ENCODE measurements around the gene TANK. TPM values are rescaled to one million over a fixed set of nuclear protein-coding genes. Genes with fewer than 3 reads are reported as not detected.

Gene TANK
- total RNA-seq, 4 donors from 2014 or later: 34.8 to 83.7 (median 60.7) TPM

DNA sequence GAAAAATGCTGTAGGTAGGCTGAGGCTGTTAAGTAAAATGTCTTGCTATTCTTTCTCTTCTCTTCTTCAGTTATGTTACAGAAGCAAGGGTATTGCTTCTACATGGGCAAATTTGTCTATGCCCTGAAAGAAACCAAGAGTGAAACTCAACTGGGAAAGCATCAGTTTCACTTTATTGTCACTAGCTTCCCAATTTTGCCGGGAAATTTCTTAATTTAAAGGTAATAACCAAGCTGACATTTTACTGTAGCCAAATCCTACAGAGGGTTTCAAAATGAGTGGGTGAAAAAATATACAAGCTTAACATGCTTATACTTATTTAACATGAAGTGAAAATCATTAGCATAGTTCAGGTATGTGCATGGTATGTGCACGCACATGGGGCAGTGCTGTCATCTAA, 3.2 kb downstream of the TANK start:
- Histone ChIP-seq H3K27me3 (no peaks in the 10 kb centered on the region), H3K9me3 (no peaks in the 10 kb centered on the region), H3K27ac (no peak overlapping the region), H3K4me3 (peak overlapping the region in 2 of 4 donors; percentile 6 to 14), H3K36me3 (peaks cover 0 to 42% (median 0%) of the 10 kb centered on the region in 3 donors), H3K4me1 (peaks cover 0 to 69% (median 11%) of the 10 kb centered on the region in 3 donors)
- intact Hi-C loops (cut with DNase I): no loop called here
- WGBS, 2 donors: 80 to 84% methylated on average over 2 of the region's 2 CpGs
- TF ChIP-seq POLR2A (IDR thresholded peaks at IDR 0.05): no peak
- TF ChIP-seq, protein P1, sequence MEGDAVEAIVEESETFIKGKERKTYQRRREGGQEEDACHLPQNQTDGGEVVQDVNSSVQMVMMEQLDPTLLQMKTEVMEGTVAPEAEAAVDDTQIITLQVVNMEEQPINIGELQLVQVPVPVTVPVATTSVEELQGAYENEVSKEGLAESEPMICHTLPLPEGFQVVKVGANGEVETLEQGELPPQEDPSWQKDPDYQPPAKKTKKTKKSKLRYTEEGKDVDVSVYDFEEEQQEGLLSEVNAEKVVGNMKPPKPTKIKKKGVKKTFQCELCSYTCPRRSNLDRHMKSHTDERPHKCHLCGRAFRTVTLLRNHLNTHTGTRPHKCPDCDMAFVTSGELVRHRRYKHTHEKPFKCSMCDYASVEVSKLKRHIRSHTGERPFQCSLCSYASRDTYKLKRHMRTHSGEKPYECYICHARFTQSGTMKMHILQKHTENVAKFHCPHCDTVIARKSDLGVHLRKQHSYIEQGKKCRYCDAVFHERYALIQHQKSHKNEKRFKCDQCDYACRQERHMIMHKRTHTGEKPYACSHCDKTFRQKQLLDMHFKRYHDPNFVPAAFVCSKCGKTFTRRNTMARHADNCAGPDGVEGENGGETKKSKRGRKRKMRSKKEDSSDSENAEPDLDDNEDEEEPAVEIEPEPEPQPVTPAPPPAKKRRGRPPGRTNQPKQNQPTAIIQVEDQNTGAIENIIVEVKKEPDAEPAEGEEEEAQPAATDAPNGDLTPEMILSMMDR (IDR thresholded peaks at IDR 0.05): no peak
- no peak for DNase-seq

DNA sequence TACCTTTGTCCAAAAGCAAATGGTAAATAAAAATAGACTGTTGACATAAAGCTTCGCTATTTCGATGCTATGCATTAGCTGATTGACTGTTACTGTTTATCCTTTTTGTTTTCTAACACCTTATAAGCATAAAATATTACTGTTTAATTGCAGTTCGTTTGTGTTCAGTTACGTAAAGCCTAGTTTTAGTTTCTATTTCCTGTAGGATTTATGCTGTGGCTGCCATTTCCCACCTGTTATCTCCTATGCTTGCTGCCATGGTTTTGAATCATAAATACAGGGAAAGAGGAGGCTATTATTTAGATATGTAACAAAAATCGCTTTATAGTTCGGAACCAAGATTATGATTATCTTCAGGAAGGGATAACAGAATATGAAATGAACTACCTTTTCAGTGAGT, 3.9 kb downstream of the TANK start:
- H3K4me3 ChIP-seq: no peak overlapping the region
- intact Hi-C loops (cut with DNase I): no loop called here
- no peak for DNase-seq
- peaks cover 0 to 42% (median 0%) of the 10 kb centered on the region in 3 donors for H3K36me3 ChIP-seq
- H3K4me1 ChIP-seq: peaks cover 0 to 76% (median 11%) of the 10 kb centered on the region in 3 donors
- 73 to 86% methylated on average over 6 of the region's 6 CpGs for WGBS, 2 donors
- no peaks in the 10 kb centered on the region for H3K27me3 ChIP-seq
- no peak for TF ChIP-seq POLR2A (IDR thresholded peaks at IDR 0.05)
- TF ChIP-seq, protein P1 (IDR thresholded peaks at IDR 0.05): no peak
- no peaks in the 10 kb centered on the region for H3K9me3 ChIP-seq
- H3K27ac ChIP-seq: no peak overlapping the region

DNA sequence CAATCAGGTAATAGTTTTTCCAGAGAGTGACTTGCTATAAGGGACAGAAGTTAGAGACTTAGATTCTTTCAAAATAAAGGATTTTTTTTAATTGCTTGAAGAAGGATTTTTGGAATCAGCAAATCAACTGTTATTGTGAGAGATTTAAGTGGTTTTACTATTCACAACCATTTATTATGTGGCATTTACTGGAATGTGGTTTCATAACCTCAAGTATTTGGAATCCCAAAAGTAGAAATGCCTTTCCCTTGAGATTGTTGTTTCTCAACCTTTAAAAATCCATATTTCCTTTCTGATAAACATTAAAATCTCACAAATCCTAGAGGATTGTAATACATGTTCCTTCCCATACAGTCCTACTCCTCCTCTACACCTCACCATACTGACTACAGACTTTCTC, 5.0 kb downstream of the TANK start:
- no peak for DNase-seq
- intact Hi-C loops (cut with DNase I): no loop called here
- H3K4me3 ChIP-seq: no peak overlapping the region
- TF ChIP-seq, protein P1 (IDR thresholded peaks at IDR 0.05): no peak
- TF ChIP-seq POLR2A (IDR thresholded peaks at IDR 0.05): no peak
- peaks cover 0 to 42% (median 0%) of the 10 kb centered on the region in 3 donors for H3K36me3 ChIP-seq
- H3K9me3 ChIP-seq: no peaks in the 10 kb centered on the region
- H3K27ac ChIP-seq: peak overlapping the region in 1 of 4 donors; percentile 13
- H3K4me1 ChIP-seq: peaks cover 0 to 78% (median 5%) of the 10 kb centered on the region in 3 donors
- no peaks in the 10 kb centered on the region for H3K27me3 ChIP-seq

DNA sequence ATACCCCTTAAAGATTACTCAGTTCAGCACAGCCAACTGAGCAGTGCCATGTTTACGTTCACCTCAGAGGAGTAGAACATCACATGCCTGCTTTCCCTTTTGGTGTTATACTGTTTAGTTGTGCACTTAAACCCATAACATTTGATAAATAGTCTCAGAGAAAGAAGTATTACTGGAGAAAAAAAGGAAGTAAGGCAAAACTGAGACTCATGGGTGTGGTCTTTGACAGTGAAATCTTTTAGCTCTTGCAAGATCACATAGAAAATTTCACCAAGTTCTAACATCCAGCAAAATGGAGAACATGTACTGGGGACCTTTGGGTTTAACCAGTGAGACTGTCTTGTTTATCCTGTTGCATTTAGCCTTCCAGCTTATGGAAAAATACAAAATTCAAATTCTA, 5.6 kb downstream of the TANK start:
- TF ChIP-seq, protein P1 (IDR thresholded peaks at IDR 0.05): no peak
- no peak for TF ChIP-seq POLR2A (IDR thresholded peaks at IDR 0.05)
- Histone ChIP-seq H3K9me3 (no peaks in the 10 kb centered on the region), H3K27me3 (no peaks in the 10 kb centered on the region), H3K4me1 (peaks cover 5 to 83% (median 8%) of the 10 kb centered on the region in 3 donors), H3K4me3 (no peak overlapping the region), H3K36me3 (peaks cover 0 to 42% (median 0%) of the 10 kb centered on the region in 3 donors), H3K27ac (peak overlapping the region in 1 of 4 donors; percentile 13)
- 43 to 75% methylated on average over 1 of the region's 1 CpG for WGBS, 2 donors
- intact Hi-C loops (cut with DNase I): no loop called here
- no peak for DNase-seq

DNA sequence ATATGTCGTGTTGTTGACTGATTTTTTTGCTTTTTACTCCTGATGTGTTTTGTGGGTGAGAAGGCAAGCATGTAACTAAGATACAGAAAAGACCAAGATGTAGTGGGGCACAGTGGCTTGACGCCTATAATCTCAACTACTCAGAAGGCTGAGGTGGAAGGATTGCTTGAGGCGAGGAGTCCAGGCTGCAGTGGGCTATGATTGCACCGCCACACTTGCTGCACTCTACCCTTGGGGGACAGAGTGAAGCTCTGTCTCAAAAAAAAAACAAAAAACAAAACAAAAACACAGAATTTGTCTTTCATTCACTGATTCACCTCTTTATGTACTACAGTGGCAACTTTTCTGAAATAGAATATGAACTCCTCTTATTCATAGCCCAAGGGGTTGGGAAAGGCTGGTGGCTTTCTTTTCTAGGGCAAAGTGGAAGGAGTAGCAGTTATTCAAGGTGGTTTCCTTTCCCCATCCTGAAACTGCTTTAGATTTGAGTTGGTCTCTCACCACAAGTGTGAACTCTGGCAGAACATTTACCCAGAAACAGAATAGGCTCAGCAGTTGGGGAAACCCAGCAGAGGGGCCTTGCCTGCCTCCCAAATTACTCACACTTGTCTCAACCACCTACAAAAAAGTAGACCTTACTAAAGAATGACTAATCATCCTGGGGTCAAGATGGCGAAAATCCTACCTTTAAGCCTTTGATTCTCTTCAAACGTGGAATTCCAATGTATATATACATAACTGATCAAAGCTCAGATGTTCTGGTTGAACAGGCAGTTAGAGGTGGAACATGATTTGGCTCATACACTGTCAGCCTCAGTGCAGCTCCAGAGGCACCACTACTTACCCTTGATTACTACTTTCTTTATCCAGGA, 6.5 kb downstream of the TANK start:
- WGBS, 2 donors: 73 to 77% methylated on average over 6 of the region's 6 CpGs
- Histone ChIP-seq H3K4me3 (no peak overlapping the region), H3K27ac (peak overlapping the region in 1 of 4 donors; percentile 16), H3K4me1 (peaks cover 7 to 87% (median 18%) of the 10 kb centered on the region in 3 donors), H3K27me3 (no peaks in the 10 kb centered on the region), H3K9me3 (no peaks in the 10 kb centered on the region), H3K36me3 (peaks cover 0 to 42% (median 0%) of the 10 kb centered on the region in 3 donors)
- TF ChIP-seq, protein P1 (IDR thresholded peaks at IDR 0.05): no peak
- TF ChIP-seq POLR2A (IDR thresholded peaks at IDR 0.05): no peak
- intact Hi-C loops (cut with DNase I): no loop called here
- DNase-seq: no peak

Measured in esophagus squamous epithelium (tissue), 5 donors.